KG1 (cell line): Measurements from ENCODE around the gene SCUBE1.
"Not testable (repeated sequence)": the region's sequence is repeated elsewhere in the genome, so short reads cannot be mapped to it uniquely, and the experiment has no call there.

ENCODE experiments used
- DNase-seq: peaks from one replicate; lab custom pipeline; 2025; lab: John Stamatoyannopoulos, UW

The SCUBE1 gene

GRCh38 chr22:43356881-43357280 is 13.7 kb upstream of the SCUBE1 start:
- no peak for DNase-seq

GRCh38 chr22:43355688-43356087 is 12.5 kb upstream of the SCUBE1 start:
- not testable (repeated sequence) for DNase-seq

- no peak for DNase-seq
Observed at GRCh38 chr22:43351966-43352345, 8.8 kb upstream of the SCUBE1 start.

- no peak for DNase-seq
Observed at GRCh38 chr22:43349636-43350035, 6.5 kb upstream of the SCUBE1 start.

GRCh38 chr22:43346521-43346929 is 3.4 kb upstream of the SCUBE1 start:
- peak; percentile 34 for DNase-seq

GRCh38 chr22:43345761-43346301 is 2.7 kb upstream of the SCUBE1 start:
- no peak for DNase-seq

GRCh38 chr22:43345356-43345755 is 2.2 kb upstream of the SCUBE1 start:
- no peak for DNase-seq

- DNase-seq: no peak
Observed at GRCh38 chr22:43344520-43344787, 1.3 kb upstream of the SCUBE1 start.

GRCh38 chr22:43343670-43344519 is 723 bp upstream of the SCUBE1 start:
- DNase-seq: no peak

- DNase-seq: no peak
Observed at GRCh38 chr22:43342347-43343261, 568 bp downstream of the SCUBE1 start.

- DNase-seq: no peak
Observed at GRCh38 chr22:43341565-43341964, 1.6 kb downstream of the SCUBE1 start.

GRCh38 chr22:43338766-43339345 is 4.3 kb downstream of the SCUBE1 start:
- DNase-seq: no peak

- no peak for DNase-seq
Observed at GRCh38 chr22:43337946-43338345, 5.2 kb downstream of the SCUBE1 start.

GRCh38 chr22:43337385-43337784 is 5.8 kb downstream of the SCUBE1 start:
- no peak for DNase-seq

- DNase-seq: no peak
Observed at GRCh38 chr22:43334378-43334777, 8.8 kb downstream of the SCUBE1 start.

GRCh38 chr22:43333978-43334377 is 9.2 kb downstream of the SCUBE1 start:
- no peak for DNase-seq

GRCh38 chr22:43333156-43333555 is 10.0 kb downstream of the SCUBE1 start:
- DNase-seq: no peak

- DNase-seq: no peak
Observed at GRCh38 chr22:43331698-43332097, 11.5 kb downstream of the SCUBE1 start.

- DNase-seq: no peak
Observed at GRCh38 chr22:43331069-43331451, 12.1 kb downstream of the SCUBE1 start.

GRCh38 chr22:43330178-43331068 is 12.7 kb downstream of the SCUBE1 start:
- DNase-seq: no peak

- no peak for DNase-seq
Observed at GRCh38 chr22:43329061-43329460, 14.1 kb downstream of the SCUBE1 start.

GRCh38 chr22:43327157-43327438 is 16.1 kb downstream of the SCUBE1 start:
- DNase-seq: no peak
